GM12864 (cell line): Measurements from ENCODE around the gene LRTM1.

Experiments
- DNase-seq: peaks from one replicate; pipeline ENCODE4 v3.0.0-alpha.2; 2011; ENCODE audit warnings: low read depth
- H3K4me3 ChIP-seq: 2 replicates; pipeline ENCODE4 v1.5.1; 2011; ENCODE audit warnings: mild to moderate bottlenecking, low read depth, low read length, control low read depth
- TF ChIP-seq, protein P1 (sequence below): IDR thresholded peaks from 2 replicates; pipeline ENCODE4 v1.5.1; 2011; ENCODE audit warnings: low read depth, mild to moderate bottlenecking, moderate library complexity, low read length, control low read depth, inconsistent platforms; ENCODE audit errors: missing control alignments

LRTM1 gene

DNA sequence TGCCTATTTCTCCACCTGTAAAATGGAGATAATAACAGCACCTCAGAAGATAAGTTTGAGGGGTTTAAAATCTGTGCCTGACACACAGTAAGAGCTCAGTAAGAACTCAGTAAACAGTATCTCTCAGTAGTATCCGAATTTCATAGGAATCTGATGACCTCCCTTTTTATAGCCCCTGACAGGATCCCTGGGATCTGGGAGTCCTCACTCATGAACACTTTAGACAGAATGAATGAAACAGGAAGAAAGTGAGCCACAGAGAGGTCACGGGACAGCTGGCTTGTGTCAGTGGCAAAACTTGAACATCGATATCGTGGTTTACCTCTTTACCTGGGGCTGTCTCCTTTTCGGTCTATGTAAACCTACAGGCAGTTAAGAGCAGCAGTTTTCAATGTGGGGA, 51.2 kb downstream of the LRTM1 start:
- no peak for DNase-seq
- TF ChIP-seq, protein P1, sequence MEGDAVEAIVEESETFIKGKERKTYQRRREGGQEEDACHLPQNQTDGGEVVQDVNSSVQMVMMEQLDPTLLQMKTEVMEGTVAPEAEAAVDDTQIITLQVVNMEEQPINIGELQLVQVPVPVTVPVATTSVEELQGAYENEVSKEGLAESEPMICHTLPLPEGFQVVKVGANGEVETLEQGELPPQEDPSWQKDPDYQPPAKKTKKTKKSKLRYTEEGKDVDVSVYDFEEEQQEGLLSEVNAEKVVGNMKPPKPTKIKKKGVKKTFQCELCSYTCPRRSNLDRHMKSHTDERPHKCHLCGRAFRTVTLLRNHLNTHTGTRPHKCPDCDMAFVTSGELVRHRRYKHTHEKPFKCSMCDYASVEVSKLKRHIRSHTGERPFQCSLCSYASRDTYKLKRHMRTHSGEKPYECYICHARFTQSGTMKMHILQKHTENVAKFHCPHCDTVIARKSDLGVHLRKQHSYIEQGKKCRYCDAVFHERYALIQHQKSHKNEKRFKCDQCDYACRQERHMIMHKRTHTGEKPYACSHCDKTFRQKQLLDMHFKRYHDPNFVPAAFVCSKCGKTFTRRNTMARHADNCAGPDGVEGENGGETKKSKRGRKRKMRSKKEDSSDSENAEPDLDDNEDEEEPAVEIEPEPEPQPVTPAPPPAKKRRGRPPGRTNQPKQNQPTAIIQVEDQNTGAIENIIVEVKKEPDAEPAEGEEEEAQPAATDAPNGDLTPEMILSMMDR, result no peak
- no peak overlapping the region for H3K4me3 ChIP-seq

DNA sequence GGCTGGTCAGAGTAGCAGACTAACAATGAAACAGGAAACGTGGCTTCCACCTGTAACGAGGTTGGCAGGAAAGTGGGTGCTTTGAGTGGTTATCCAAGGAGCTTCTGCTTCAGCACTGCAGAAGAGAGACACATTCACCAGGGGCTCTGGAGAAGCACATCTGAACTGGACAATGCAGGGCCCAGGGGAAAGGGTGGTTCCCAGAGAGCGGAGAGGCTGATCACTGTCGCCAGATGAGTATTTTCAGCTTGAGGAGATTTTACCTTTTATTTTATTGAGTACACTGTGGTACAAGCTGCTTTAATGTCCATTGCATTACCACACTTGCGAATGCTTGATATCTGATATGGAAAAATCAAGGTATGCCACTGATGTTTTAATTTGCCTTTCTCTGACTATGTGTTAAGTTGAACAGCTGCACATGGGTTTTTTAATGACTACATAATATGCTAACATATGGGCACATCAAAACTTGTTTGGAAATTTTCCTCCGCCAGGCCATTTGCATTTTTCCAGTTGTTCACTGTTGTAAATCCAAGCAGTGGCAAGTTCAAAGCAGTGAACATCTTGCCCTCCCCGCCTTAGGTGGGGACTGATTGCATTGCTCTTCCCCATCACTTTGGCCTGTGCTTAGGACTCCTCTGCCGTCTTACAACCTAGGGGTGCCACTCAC, 52.1 kb downstream of the LRTM1 start:
- no peak for DNase-seq
- TF ChIP-seq, protein P1, result no peak

DNA sequence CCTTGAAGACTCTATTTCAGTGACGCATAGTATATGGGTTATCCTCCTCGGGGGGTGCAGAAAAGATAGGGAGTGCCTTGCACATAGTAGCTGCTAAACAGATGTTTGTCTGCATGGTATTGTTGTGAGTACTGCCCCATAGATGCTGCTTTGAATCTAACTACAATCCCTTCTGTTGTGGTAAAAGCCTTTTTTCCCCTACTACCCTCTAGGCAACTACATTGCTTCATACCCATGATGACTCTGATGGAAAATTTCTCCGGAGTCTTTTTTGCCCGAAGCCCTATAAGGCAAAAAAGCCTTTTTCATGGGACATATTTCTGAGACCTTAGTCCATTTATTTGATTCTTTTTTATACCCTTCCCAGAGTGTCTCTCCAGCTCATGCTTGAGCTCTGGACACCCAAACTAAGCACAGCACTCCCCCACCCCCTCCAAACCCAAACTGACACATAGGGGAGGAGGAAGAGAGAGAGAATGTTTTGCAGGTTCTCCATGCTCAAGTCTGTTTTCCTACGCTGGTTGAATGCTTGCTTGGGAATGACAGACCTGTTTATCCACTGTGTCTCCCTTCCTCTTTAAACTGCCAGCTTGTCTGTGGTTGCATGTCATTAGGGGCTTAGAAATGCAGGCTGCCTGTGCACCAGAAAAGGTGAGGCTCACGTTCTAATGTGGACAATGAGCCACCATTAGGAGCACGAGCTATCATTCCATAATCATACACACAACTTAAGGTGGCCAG, 52.9 kb downstream of the LRTM1 start:
- no peak overlapping the region for H3K4me3 ChIP-seq
- TF ChIP-seq, protein P1, result no peak
- no peak for DNase-seq

More for the DNA sequence above, 52.1 kb downstream of the LRTM1 start:
- no peak overlapping the region for H3K4me3 ChIP-seq

DNA sequence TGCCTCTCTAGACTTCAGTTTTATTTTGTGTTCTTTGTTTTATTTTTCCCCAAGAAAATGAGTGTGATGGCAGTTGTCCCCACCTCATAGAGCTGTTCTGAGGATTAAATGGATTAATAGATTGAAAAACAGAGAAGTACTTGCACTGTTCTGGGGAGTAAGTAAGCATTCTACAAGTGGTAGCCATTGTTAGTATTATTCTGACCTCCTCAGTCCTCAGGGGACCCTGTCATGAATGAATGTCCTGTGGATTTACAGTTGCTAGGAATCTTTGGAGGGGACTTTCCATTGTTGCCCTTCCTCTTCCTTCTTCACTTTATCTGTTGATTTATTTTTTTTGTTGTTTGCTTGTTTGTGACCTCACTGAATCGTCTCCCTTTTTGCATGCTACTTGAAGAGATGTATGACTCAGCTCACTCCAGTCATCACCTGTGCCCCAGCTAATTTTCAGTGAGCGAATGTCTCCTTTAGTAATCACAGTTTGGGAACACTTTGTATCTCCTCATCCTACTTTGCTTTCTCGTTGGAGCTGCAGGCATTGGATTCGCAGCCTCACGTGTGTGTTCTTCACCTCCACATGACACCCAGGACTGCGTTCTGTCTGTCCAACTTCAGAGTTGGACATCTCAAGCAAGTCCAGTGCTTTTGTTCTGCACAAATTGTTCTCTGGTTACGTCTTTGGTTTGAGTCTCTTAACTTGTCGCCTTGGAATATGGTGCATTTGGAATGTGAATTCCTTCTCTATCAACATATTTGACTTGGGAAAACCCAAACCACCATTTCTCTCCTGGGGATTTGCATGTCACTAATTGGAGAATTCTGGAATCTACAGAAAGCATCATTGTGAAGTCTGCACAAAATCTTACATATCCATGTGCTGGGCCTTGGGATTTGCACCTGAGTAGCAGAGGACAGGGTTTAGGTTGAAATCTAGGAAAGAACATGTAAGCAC, 54.5 kb downstream of the LRTM1 start:
- TF ChIP-seq, protein P1, result no peak
- DNase-seq, result no peak
- H3K4me3 ChIP-seq, result no peak overlapping the region

DNA sequence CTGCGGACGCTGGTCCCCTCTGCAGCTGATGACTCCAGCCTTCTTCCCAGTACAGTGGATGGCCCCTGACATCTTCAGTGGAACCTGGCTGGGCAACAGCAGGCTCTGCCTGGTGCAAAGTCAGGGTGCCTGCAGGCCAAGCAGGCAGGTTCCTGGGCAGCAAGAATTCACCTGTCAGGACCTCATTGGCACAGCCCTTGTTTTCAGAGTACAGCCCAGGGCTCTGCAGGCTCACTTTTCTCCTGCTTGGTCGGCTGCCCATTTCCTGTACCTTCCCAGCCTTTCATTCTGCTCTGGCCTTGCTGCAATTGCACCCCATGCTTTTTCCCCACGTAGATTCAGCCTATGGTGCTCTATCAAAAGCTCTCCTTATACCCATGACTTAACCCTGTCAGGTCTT, 56.0 kb downstream of the LRTM1 start:
- no peak for DNase-seq
- H3K4me3 ChIP-seq, result no peak overlapping the region
- TF ChIP-seq, protein P1, result no peak

DNA sequence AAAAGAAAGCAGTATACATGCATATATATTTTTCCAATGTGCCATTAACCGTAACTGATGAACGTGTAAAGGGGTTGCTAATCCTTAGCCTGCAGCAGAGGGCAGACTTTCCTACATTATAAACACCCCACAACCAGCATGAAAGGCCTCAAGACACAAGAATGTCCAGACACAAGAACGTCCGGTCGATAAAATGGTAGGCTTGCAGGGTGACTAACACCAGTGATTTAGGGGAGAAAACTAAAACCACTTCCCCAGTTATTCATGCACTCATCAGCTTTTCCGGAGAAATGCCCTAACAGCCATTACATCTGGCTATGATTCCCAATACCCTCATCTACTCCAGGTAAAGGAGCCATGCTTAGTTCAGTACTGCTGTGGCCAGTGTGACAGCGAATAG, 57.4 kb downstream of the LRTM1 start:
- no peak overlapping the region for H3K4me3 ChIP-seq
- DNase-seq, result no peak
- TF ChIP-seq, protein P1, result peak; percentile 5
